SK-N-SH (cell line): ENCODE results near the gene BOD1L1. TPM values are rescaled to one million over a fixed set of nuclear protein-coding genes. Genes with fewer than 3 reads are reported as not detected.

Experiments
- CTCF ChIA-PET: fragments of 300-600, 350-600 bp; formaldehyde crosslinking; extraction: SDS; loops from one replicate; lab custom pipeline; 2021; lab: Yijun Ruan, JAX
- POLR2A ChIA-PET: fragments of 350-600 bp; sonication (Branson Sonifier 250); formaldehyde crosslinking; extraction: SDS; loops from one replicate; lab custom pipeline; 2020; ENCODE audit warnings: antibody characterized with exemption, inconsistent platforms; lab: Yijun Ruan, JAX
- DNase-seq: peaks from one replicate; pipeline ENCODE4 v3.0.0; 2012
- H2AFZ ChIP-seq: fragments of 200-600 bp; sonication (generic); 2 replicates; pipeline ENCODE4 v1.8.1; 2016; ENCODE audit warnings: antibody characterized with exemption, mild to moderate bottlenecking, low read depth
- H3F3A ChIP-seq: fragments of 200-600 bp; sonication (generic); replicated peaks from 2 replicates; pipeline ENCODE3; 2016; ENCODE audit warnings: antibody characterized with exemption, mild to moderate bottlenecking; ENCODE audit not compliant: insufficient read depth
- H3K27ac ChIP-seq, 2 experiments: fragments of 200-500 bp in 1 of 2; fragments of 200-600 bp in 1 of 2; sonication (Bioruptor generic) in 1 of 2; sonication (generic), shearing (Covaris generic) in 1 of 2; 2 replicates each; pipeline versions ENCODE4 v1.5.1 to v1.6.1; 2014 to 2016; ENCODE audit warnings: low read depth in 2 of 2, inconsistent platforms in 1 of 2, low read length in 1 of 2, mild to moderate bottlenecking in 1 of 2, mixed read lengths in 1 of 2
- H3K27me3 ChIP-seq: fragments of 200-600 bp; sonication (generic), shearing (Covaris generic); 2 replicates; pipeline ENCODE4 v1.6.1; 2016; ENCODE audit warnings: mixed run types; ENCODE audit not compliant: insufficient read depth
- H3K36me3 ChIP-seq, 2 experiments: fragments of 200-500 bp in 1 of 2; fragments of 200-600 bp in 1 of 2; sonication (Bioruptor generic) in 1 of 2; sonication (generic) in 1 of 2; replicated peaks in 1 of 2; 2 replicates each; pipeline versions ENCODE3 to v1.5.1; 2014 to 2016; ENCODE audit warnings: low read length in 1 of 2, mild to moderate bottlenecking in 1 of 2; ENCODE audit not compliant: insufficient read depth in 2 of 2, control insufficient read depth in 1 of 2
- H3K4me1 ChIP-seq, 2 experiments: fragments of 200-500 bp in 1 of 2; fragments of 200-600 bp in 1 of 2; sonication (Bioruptor generic) in 1 of 2; sonication (generic), shearing (Covaris generic) in 1 of 2; 2 replicates each; pipeline versions ENCODE4 v1.5.1 to v1.6.1; 2014 to 2016; ENCODE audit warnings: low read depth in 1 of 2, low read length in 1 of 2, mixed run types in 1 of 2; ENCODE audit not compliant: insufficient read depth in 2 of 2, control insufficient read depth in 1 of 2
- H3K4me2 ChIP-seq: fragments of 200-600 bp; sonication (generic), shearing (Covaris generic); 2 replicates; pipeline ENCODE4 v1.6.1; 2017; ENCODE audit warnings: mixed run types
- H3K4me3 ChIP-seq, 2 experiments: fragments of 200-500 bp in 1 of 2; fragments of 200-600 bp in 1 of 2; sonication (Bioruptor generic) in 1 of 2; sonication (generic), shearing (Covaris generic) in 1 of 2; 2 replicates each; pipeline versions ENCODE4 v1.5.1 to v1.8.1; 2014 to 2016; ENCODE audit warnings: low read depth in 2 of 2, inconsistent platforms in 1 of 2, low read length in 1 of 2, mild to moderate bottlenecking in 1 of 2, mixed read lengths in 1 of 2, moderate library complexity in 1 of 2
- H3K79me2 ChIP-seq: fragments of 200-600 bp; sonication (generic); 2 replicates; pipeline ENCODE4 v1.8.1; 2017; ENCODE audit warnings: mild to moderate bottlenecking; ENCODE audit not compliant: insufficient read depth
- H3K9ac ChIP-seq: fragments of 200-600 bp; sonication (generic); 2 replicates; pipeline ENCODE4 v1.6.1; 2017; ENCODE audit warnings: mixed run types
- H3K9me2 ChIP-seq: fragments of 200-600 bp; sonication (generic); 2 replicates; pipeline ENCODE4 v1.6.1; 2017; ENCODE audit warnings: mixed run types
- H3K9me3 ChIP-seq: fragments of 200-600 bp; sonication (generic); 2 replicates; pipeline ENCODE4 v1.6.1; 2017; ENCODE audit warnings: mixed run types, mild to moderate bottlenecking, moderate library complexity
- H4K20me1 ChIP-seq: fragments of 200-600 bp; sonication (generic); 2 replicates; pipeline ENCODE4 v1.6.1; 2017; ENCODE audit warnings: mild to moderate bottlenecking, mixed run types; ENCODE audit not compliant: insufficient read depth
- CHD2 ChIP-seq: fragments of 150-350 bp; IDR thresholded peaks from 2 replicates; pipeline ENCODE4 v1.6.1; 2018; ENCODE audit warnings: low read length; ENCODE audit not compliant: partially characterized antibody
- ELF1 ChIP-seq: IDR thresholded peaks from 2 replicates; pipeline ENCODE4 v1.4.0; 2012
- EP300 ChIP-seq, 2 experiments: IDR thresholded peaks; 2 replicates each; pipeline versions ENCODE4 v1.4.0 to v1.6.1; 2012; ENCODE audit warnings: borderline replicate concordance in 1 of 2, low read depth in 1 of 2, low read length in 1 of 2
- EZH2phosphoT487 ChIP-seq: fragments of 200-600 bp; sonication (generic); IDR thresholded peaks from 2 replicates; pipeline ENCODE4 v1.6.1; 2017; ENCODE audit warnings: low read depth, mixed run types, mild to moderate bottlenecking, antibody characterized with exemption, moderate library complexity, borderline replicate concordance
- GABPA ChIP-seq: IDR thresholded peaks from 2 replicates; pipeline ENCODE4 v1.4.0; 2012; ENCODE audit warnings: low read depth, mild to moderate bottlenecking
- JUND ChIP-seq: IDR thresholded peaks from 2 replicates; pipeline ENCODE4 v1.4.0; 2012
- MEF2A ChIP-seq: IDR thresholded peaks from 2 replicates; pipeline ENCODE4 v1.4.0; 2012; ENCODE audit warnings: low read depth, borderline replicate concordance
- MXI1 ChIP-seq: IDR thresholded peaks from 2 replicates; pipeline ENCODE4 v1.6.1; 2012; ENCODE audit warnings: mild to moderate bottlenecking, low read depth, low read length, improper control_type of control experiment
- NFIC ChIP-seq: IDR thresholded peaks from 2 replicates; pipeline ENCODE4 v1.4.0; 2012; ENCODE audit warnings: borderline replicate concordance
- PBX3 ChIP-seq: IDR thresholded peaks from 2 replicates; pipeline ENCODE4; 2012
- POLR2AphosphoS5 ChIP-seq: IDR thresholded peaks from 2 replicates; pipeline ENCODE4 v1.6.1; 2012; ENCODE audit warnings: low read depth, low read length
- RAD21 ChIP-seq: IDR thresholded peaks from 2 replicates; pipeline ENCODE4 v1.6.1; 2012; ENCODE audit warnings: mild to moderate bottlenecking, low read length
- SMC3 ChIP-seq: IDR thresholded peaks from 2 replicates; pipeline ENCODE4 v1.6.1; 2012; ENCODE audit warnings: low read depth, low read length, improper control_type of control experiment
- TEAD4 ChIP-seq: IDR thresholded peaks from 2 replicates; pipeline ENCODE4 v1.4.0; 2012; ENCODE audit warnings: mild to moderate bottlenecking, borderline replicate concordance; ENCODE audit not compliant: insufficient read depth
- USF2 ChIP-seq: fragments of 150-350 bp; IDR thresholded peaks from 2 replicates; pipeline ENCODE4 v1.6.1; 2017; ENCODE audit warnings: antibody characterized with exemption, low read length, low read depth, borderline replicate concordance
- WGBS: methylation state at CpG from one replicate; pipeline ENCODE4 v1.1.6; 2017; ENCODE audit warnings: low lambda C conversion rate; 5-methylcytosine and 5-hydroxymethylcytosine counted together
- polyA plus RNA-seq, 3 experiments: library from polyadenylated mRNA; depleted of rRNA; stranded (reverse); fragments of >200 nt; gene quantifications; 2 replicates each; pipeline ENCODE4 v1.2.3, GENCODE V29; 2012
- TF ChIP-seq, protein P1 (sequence below): fragments of 150-350 bp; IDR thresholded peaks from 2 replicates; pipeline ENCODE4 v1.6.1; 2016; ENCODE audit warnings: mild to moderate bottlenecking, low read depth, low read length
- TF ChIP-seq, protein P2 (sequence below): IDR thresholded peaks from 2 replicates; pipeline ENCODE4 v1.4.0; 2012; ENCODE audit warnings: low read depth, borderline replicate concordance

Gene BOD1L1
- polyA plus RNA-seq, 1 of the 3 experiments (the other 2 are of a cell fraction): 12.5 TPM

DNA sequence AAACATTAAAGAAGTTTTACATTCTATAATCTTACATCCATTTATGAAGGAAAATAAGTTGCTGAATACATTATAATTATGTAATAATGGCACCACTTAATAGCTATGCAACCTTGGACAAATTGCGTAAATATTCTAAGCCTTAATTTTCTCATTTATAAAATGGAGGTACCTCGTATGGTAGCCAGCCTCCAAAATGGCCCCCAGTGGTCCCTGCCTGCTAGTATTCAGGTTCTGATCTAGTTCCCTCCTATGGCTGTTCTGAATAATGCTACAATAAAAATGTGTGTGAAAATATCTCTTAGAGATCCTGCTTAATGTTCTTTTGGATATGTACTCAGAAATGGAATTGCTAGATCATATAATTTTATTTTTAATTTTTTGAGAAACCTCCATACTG, 72.2 kb downstream of the BOD1L1 start:
- H3K9ac ChIP-seq: no peak overlapping the region
- H3K4me3 ChIP-seq: no peak overlapping the region
- TF ChIP-seq RAD21 (no peak), CHD2 (no peak), JUND (no peak), TEAD4 (no peak), POLR2AphosphoS5 (no peak), PBX3 (no peak), NFIC (no peak), SMC3 (no peak), MXI1 (no peak), ELF1 (no peak), EP300 (IDR thresholded peaks at IDR 0.05; ENCODE audit: borderline replicate concordance in 1 of 2, low read depth in 1 of 2, low read length in 1 of 2) (no peak), MEF2A (no peak), USF2 (no peak), GABPA (no peak), EZH2phosphoT487 (no peak)
- TF ChIP-seq, protein P1, sequence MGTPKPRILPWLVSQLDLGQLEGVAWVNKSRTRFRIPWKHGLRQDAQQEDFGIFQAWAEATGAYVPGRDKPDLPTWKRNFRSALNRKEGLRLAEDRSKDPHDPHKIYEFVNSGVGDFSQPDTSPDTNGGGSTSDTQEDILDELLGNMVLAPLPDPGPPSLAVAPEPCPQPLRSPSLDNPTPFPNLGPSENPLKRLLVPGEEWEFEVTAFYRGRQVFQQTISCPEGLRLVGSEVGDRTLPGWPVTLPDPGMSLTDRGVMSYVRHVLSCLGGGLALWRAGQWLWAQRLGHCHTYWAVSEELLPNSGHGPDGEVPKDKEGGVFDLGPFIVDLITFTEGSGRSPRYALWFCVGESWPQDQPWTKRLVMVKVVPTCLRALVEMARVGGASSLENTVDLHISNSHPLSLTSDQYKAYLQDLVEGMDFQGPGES: no peak
- TF ChIP-seq, protein P2, sequence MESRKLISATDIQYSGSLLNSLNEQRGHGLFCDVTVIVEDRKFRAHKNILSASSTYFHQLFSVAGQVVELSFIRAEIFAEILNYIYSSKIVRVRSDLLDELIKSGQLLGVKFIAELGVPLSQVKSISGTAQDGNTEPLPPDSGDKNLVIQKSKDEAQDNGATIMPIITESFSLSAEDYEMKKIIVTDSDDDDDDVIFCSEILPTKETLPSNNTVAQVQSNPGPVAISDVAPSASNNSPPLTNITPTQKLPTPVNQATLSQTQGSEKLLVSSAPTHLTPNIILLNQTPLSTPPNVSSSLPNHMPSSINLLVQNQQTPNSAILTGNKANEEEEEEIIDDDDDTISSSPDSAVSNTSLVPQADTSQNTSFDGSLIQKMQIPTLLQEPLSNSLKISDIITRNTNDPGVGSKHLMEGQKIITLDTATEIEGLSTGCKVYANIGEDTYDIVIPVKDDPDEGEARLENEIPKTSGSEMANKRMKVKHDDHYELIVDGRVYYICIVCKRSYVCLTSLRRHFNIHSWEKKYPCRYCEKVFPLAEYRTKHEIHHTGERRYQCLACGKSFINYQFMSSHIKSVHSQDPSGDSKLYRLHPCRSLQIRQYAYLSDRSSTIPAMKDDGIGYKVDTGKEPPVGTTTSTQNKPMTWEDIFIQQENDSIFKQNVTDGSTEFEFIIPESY: no peak
- H3F3A ChIP-seq: peaks cover 9% of the 10 kb centered on the region
- no peak overlapping the region for H2AFZ ChIP-seq
- H3K36me3 ChIP-seq: no peaks in the 10 kb centered on the region
- no peak overlapping the region for H3K4me2 ChIP-seq
- no peaks in the 10 kb centered on the region; the same call in 1 of the 2 replicates for H3K27me3 ChIP-seq
- no peak overlapping the region for H3K27ac ChIP-seq
- DNase-seq: no peak
- CTCF ChIA-PET: no interaction called here
- H3K4me1 ChIP-seq: peaks cover 0 to 8% of the 10 kb centered on the region in 2 experiments; a peak in 1 of 4 replicates
- 59% methylated on average over 2 of the region's 2 CpGs for WGBS
- no peaks in the 10 kb centered on the region for H3K79me2 ChIP-seq
- no peaks in the 10 kb centered on the region for H3K9me3 ChIP-seq
- H4K20me1 ChIP-seq: no peaks in the 10 kb centered on the region
- H3K9me2 ChIP-seq: no peaks in the 10 kb centered on the region
- POLR2A ChIA-PET: no interaction called here
